Adrenal gland (tissue), 12 donors: ENCODE measurements around the gene NECAB3. TPM values are rescaled to one million over a fixed set of nuclear protein-coding genes. Genes with fewer than 3 reads are reported as not detected.

Experiments used
- DNase-seq, 7 donors: peaks; one replicate each; pipeline ENCODE4 v3.0.0-alpha.2; 2019 to 2020
- H3K27ac ChIP-seq, 5 donors: fragments of 200-600 bp; sonication (generic) in 4 of 5; 1 replicate in 3 of 5; 2 replicates in 2 of 5; pipeline versions ENCODE4 v1.5.1 to v1.8.0; 2016 to 2020; ENCODE audit warnings: mild to moderate bottlenecking in 1 of 5
- H3K27me3 ChIP-seq: fragments of 200-600 bp; 2 replicates; pipeline ENCODE4 v1.8.0; 2021
- H3K36me3 ChIP-seq, 2 donors: fragments of 200-600 bp; replicated peaks in 1 of 2; 1 replicate in 1 of 2; 2 replicates in 1 of 2; pipeline versions ENCODE4 v1.5.1 to v1.8.0; 2018 to 2022
- H3K4me1 ChIP-seq, 2 donors: fragments of 200-600 bp; replicated peaks in 1 of 2; 1 replicate in 1 of 2; 2 replicates in 1 of 2; pipeline versions ENCODE4 v1.5.1 to v1.8.0; 2018 to 2021
- H3K4me3 ChIP-seq, 4 donors: fragments of 200-600 bp; sonication (generic) in 3 of 4; one replicate each; pipeline ENCODE4 v1.5.1; 2016 to 2018
- H3K9me3 ChIP-seq, 3 donors: fragments of 200-600 bp; sonication (generic) in 1 of 3; replicated peaks in 1 of 3; 1 replicate in 2 of 3; 2 replicates in 1 of 3; pipeline versions ENCODE4 v1.5.1 to v1.8.0; 2016 to 2021
- CTCF ChIP-seq, 6 experiments: fragments of 450-650 bp in 4 of 6; fragments of 200-600 bp in 2 of 6; sonication (generic) in 1 of 6; IDR thresholded peaks; 1 replicate in 5 of 6; 2 replicates in 1 of 6; pipeline versions ENCODE4 v1.5.1 to v1.8.0; 2016 to 2021; ENCODE audit warnings: antibody characterized with exemption in 6 of 6, mild to moderate bottlenecking in 2 of 6, moderate library complexity in 1 of 6
- POLR2A ChIP-seq, 2 donors: fragments of 450-650 bp; IDR thresholded peaks; one replicate each; pipeline ENCODE4 v1.6.1; 2017; ENCODE audit warnings: antibody characterized with exemption in 2 of 2, mild to moderate bottlenecking in 2 of 2, moderate library complexity in 1 of 2
- WGBS, 4 donors: extraction: QIAGEN DNeasy Blood & Tissue Kit in 2 of 4; methylation state at CpG; one replicate each; pipeline versions ENCODE4 v1.1.5 to v1.1.7; 2013 to 2017; 5-methylcytosine and 5-hydroxymethylcytosine counted together
- intact Hi-C, 2 donors: fragments of 100-400 bp; cut with DNase I; formaldehyde crosslinking; loops; one replicate each; pipeline versions ENCODE4 v1.14.1 to v1.15.0; 2022 to 2023
- polyA plus RNA-seq, 3 donors: library from polyadenylated mRNA; stranded (reverse); fragments of 200-250 nt in 2 of 3; fragments of 350-450 nt in 1 of 3; fragmentation: Illumina TruSeq in 1 of 3; extraction: RNeasy Lipid Tissue Mini Kit (QIAGEN cat#74804) in 1 of 3; gene quantifications; one replicate each; pipeline ENCODE4 v1.2.3, GENCODE V29; 2013 to 2014
- total RNA-seq, 9 donors: library from RNA; depleted of rRNA in 4 of 9; stranded (reverse); fragments of >200 nt in 4 of 9; fragments of 120-200 nt in 1 of 9; fragmentation: NEBNext Ultra II Directional in 1 of 9; extraction: Animal tissue kit (Norgen Biotek cat#: 25700) in 1 of 9; gene quantifications; one replicate each; pipeline versions ENCODE4 v1.1.0 to v1.2.4, GENCODE V29; 2013 to 2023
- donor health status: healthy with polysubstance abuse.
- donor health status: Bipolar disorder and iron deficiency.
- donor health status: DM: yes; HTN: yes; CAD: no.
- donor health status: DM: no; HTN: no; CAD: no.
- donor health status: DM: no; HTN: no; CAD: no.
- donor health status: DM: yes; HTN: yes; CAD: no.

Gene NECAB3
- total and polyA plus RNA-seq, 12 donors: 23.4 to 279 (median 142) TPM

- H3K9me3 ChIP-seq: no peaks in the 10 kb centered on the region
- H3K4me1 ChIP-seq: peaks cover 8 to 28% of the 10 kb centered on the region in 2 donors
- H3K4me3 ChIP-seq: peak overlapping the region; percentile 22 to 98 (median 54)
- TF ChIP-seq POLR2A (IDR thresholded peaks at IDR 0.05) (no peak), CTCF (IDR thresholded peaks at IDR 0.05) (no peak)
- DNase-seq: peak in 1 of 7 donors; percentile 21
- no peaks in the 10 kb centered on the region for H3K27me3 ChIP-seq
- H3K27ac ChIP-seq: peak overlapping the region; percentile 9 to 84 (median 69)
- peaks cover 0 to under 1% of the 10 kb centered on the region in 2 donors for H3K36me3 ChIP-seq
- intact Hi-C loops: no loop called here
- 25 to 55% (median 42%) methylated on average over 9 to 13 of the region's 13 CpGs for WGBS, 4 donors
Observed at GRCh38 chr20:33719277-33719988, 45.2 kb upstream of the NECAB3 start.

DNA sequence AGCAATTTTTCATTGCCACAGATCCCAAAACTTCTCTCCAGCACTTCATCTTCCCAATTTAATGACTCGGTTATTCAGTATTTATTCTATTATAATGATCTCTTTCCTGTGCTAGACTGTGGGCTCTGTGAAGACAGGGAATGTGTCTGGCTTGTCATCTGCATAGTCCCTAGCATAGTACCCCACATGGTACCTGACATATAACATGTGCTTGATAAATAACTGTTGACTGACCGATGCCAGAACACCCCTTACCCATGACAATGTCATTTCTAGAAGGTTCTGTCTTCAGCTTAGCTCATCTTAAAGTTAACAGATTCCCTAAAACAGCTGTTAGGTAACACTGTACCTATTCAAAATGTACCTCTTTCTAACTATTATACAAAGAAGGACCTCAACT lies 42.3 kb upstream of the NECAB3 start:
- TF ChIP-seq POLR2A (IDR thresholded peaks at IDR 0.05): no peak
- TF ChIP-seq CTCF (IDR thresholded peaks at IDR 0.05): no peak
- H3K4me1 ChIP-seq: peaks cover 8 to 35% of the 10 kb centered on the region in 2 donors
- H3K36me3 ChIP-seq: peaks cover 0 to 16% of the 10 kb centered on the region in 2 donors
- no peak for DNase-seq
- no peaks in the 10 kb centered on the region for H3K27me3 ChIP-seq
- H3K27ac ChIP-seq: peak overlapping the region in 1 of 5 donors; percentile 41
- WGBS, 4 donors: 77 to 89% (median 88%) methylated on average over 2 of the region's 2 CpGs
- no peak overlapping the region for H3K4me3 ChIP-seq
- no peaks in the 10 kb centered on the region for H3K9me3 ChIP-seq
- intact Hi-C loops: no loop called here

DNA sequence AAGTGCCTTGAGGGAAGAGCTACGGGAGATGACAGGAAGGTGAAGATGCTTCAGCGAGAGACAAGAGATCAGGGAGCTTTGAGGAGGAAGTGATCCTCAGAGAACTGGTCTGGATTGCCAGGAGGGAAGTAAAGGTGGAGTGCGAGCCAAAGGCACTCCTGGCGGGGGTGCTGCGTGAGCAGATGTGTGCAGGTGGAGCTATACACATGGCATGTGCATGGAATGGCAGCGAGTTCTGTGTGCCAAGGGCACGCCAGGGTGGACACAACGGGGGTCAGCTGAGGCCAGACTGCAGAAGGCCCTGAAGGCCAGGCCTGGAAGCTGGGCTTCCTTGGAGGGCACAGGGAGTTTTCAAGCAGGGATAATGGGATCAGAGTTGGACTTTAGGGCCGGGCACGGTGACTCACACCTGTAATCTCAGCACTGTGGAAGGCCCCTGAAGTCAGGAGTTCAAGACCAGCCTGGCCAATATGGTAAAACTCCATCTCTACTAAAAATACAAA lies 39.7 kb upstream of the NECAB3 start:
- 71 to 85% (median 79%) methylated on average over 8 to 10 of the region's 10 CpGs for WGBS, 4 donors

GRCh38 chr20:33711446-33711738 lies 37.2 kb upstream of the NECAB3 start:
- H3K9me3 ChIP-seq: no peaks in the 10 kb centered on the region
- intact Hi-C loops: no loop called here
- DNase-seq: no peak
- peaks cover 3 to 18% of the 10 kb centered on the region in 2 donors for H3K4me1 ChIP-seq
- TF ChIP-seq POLR2A (IDR thresholded peaks at IDR 0.05): no peak
- no peak for TF ChIP-seq CTCF (IDR thresholded peaks at IDR 0.05)
- no peaks in the 10 kb centered on the region for H3K27me3 ChIP-seq
- H3K27ac ChIP-seq: peak overlapping the region in 1 of 5 donors; percentile 54
- H3K36me3 ChIP-seq: peaks cover 0 to 30% of the 10 kb centered on the region in 2 donors
- no peak overlapping the region for H3K4me3 ChIP-seq
- 63 to 80% (median 74%) methylated on average over 1 of the region's 1 CpG; no CpG with 5 or more reads in 1 of the 4 donors for WGBS, 4 donors

More for the DNA sequence above, 39.7 kb upstream of the NECAB3 start:
- Histone ChIP-seq H3K9me3 (no peaks in the 10 kb centered on the region), H3K27ac (peak overlapping the region in 1 of 5 donors; percentile 13), H3K36me3 (peaks cover 0 to 16% of the 10 kb centered on the region in 2 donors), H3K27me3 (no peaks in the 10 kb centered on the region), H3K4me1 (peaks cover 2 to 23% of the 10 kb centered on the region in 2 donors), H3K4me3 (no peak overlapping the region)
- TF ChIP-seq POLR2A (IDR thresholded peaks at IDR 0.05) (no peak), CTCF (IDR thresholded peaks at IDR 0.05) (no peak)
- no peak for DNase-seq
- intact Hi-C loops: no loop called here
